GM19193 (cell line): Measurements from ENCODE around the gene THSD4.

Experiments used
- POLR2A ChIP-seq: IDR thresholded peaks from 4 replicates; pipeline ENCODE4 v1.6.1; 2011; ENCODE audit not compliant: insufficient read depth, insufficient read length; ENCODE audit errors: extremely low read depth

The THSD4 gene

DNA sequence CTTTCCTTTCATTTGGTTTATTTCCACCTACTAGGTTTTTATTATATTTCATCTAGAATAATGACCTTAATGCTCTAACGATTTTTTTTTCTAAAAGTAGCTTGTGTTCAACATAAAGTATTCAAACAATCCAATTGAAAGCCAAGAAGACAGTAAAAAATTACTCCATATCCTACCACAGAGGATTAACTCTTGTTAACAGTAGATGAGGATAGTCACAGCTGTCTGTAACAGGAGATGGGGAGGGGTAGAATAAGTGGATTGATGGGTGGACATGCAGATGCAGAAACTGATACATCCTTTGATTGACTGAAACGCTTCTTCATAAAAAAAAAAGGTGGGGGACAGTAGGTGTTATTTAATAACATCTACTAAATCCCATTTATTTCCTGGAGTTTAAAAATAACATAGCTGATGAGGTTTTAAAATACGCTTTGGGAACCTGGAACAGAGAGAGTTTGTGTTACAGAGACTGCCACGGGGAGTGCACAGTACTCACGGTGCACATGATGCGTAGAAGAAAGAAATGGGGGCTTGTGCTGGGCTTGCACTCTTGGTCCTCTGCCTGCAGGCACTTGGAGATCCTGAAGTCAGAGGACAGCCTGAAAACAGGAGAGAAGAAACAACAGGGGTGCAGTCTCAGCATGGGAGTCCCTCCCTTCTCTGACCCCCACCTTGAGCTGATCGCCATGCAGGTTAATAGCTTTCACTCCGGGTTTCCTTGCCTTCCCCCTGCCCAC is 226.7 kb downstream of the THSD4 start:
- no peak for TF ChIP-seq POLR2A

DNA sequence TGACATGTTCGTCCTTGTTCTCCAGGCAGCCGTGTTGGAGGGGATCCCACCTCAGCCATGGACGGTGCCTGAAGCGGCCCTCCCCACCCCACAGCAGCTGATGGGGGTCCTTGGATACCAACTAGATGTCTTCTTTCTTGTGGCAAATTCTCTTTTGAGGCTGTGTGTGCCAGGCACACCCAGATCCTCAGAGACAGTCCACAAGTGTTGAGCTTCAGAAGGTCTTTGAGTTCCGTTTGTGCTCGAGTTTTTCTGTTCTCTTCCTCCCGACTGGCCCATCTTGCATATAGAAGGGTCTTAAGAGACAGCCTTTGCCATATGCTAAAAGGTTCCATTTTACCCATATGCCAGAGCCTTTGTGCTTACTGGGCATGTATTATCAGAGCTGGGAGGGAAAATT is 227.4 kb downstream of the THSD4 start:
- no peak for TF ChIP-seq POLR2A

DNA sequence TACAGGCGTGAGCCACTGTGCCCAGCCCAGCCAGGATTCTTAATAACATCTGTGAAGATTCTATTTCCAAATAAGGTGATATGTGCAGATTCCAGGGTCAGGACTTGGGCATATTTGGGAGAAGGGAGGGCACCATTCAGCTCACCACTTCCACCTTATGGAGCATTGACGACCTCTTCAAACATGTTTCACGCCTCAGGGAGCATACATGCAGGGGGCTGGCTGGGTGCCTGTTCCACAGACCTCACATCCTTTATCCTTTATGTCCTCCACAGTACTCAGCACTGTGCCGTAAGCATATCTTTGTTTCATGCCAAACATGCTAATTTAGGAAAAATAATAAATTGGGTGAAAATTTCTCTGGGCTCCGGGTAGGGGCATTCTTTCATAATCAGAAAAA is 229.0 kb downstream of the THSD4 start:
- no peak for TF ChIP-seq POLR2A

DNA sequence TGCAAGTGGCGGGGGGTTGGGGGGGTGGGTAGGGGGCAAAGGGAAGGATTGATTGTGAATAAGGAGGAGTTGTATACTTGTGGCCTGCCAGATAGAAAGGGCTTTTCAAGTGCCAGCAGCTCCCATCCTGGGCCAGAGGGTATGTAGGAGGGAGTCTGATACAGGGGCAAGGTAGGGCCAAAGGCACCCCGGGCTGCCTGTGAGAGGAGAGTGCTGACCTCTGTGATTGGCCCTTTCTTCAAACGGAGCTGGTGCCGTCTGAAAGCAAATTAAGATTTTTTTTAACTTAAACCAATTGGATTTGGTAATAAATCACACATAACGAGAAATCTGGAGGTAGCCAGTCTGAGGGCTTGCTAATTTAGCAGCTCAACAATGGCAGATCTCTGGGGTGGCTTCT is 229.9 kb downstream of the THSD4 start:
- no peak for TF ChIP-seq POLR2A

DNA sequence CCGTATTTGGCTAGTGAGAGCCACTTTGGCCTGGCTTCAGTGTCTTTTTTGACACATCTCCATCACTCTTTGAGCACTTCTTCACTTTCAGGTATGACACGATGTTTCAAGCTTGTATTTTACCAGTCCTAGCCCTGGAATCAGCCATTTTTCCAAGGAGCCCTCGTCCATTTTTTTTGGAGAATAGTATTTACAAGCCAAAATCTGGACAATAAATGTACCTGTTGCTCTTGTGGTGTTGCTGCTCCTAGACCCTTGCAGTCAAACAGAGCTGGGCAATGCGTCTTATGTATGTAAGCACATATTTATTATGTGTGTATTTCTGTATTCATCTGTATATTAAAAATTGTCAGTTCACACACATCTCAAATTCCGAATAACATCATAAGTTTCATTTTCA is 231.2 kb downstream of the THSD4 start:
- TF ChIP-seq POLR2A, result no peak

DNA sequence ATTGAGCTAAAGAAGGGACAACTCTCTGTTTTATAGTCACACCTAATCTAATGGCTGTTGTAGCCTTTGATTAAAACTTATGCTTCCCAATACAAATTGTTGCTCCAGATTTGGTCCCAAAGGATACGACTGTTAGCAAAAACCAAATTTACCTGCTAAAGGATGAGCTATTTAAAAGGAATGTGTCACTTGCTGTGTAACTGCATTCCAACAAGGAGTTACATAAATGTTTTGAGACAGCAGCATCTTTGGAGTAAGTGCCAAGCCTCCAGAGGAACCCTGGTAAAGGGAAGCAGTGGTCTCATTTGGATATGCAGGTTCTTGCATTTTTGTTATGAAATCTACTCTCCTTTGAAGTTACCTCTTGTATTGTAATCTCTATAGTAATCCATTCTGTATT is 233.3 kb downstream of the THSD4 start:
- TF ChIP-seq POLR2A, result no peak

DNA sequence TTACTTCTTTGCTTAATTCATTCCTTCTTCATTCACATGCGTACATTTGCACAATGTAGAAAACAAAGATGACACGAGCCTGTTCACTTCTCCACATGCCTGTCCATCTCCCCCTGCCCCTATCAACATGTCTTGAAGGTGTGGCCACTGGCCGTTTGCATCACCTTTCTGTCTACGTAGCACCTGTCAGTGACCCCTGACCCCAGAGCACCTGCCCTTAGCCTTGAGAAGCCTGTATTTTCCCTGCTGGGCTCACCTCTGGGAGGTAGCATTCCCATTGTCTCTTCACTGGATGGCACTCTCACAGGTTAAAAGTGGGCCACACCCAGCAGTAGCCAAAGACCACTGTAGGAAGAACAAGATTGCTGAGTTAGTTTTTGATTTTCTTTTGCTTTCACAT is 234.1 kb downstream of the THSD4 start:
- TF ChIP-seq POLR2A, result no peak

DNA sequence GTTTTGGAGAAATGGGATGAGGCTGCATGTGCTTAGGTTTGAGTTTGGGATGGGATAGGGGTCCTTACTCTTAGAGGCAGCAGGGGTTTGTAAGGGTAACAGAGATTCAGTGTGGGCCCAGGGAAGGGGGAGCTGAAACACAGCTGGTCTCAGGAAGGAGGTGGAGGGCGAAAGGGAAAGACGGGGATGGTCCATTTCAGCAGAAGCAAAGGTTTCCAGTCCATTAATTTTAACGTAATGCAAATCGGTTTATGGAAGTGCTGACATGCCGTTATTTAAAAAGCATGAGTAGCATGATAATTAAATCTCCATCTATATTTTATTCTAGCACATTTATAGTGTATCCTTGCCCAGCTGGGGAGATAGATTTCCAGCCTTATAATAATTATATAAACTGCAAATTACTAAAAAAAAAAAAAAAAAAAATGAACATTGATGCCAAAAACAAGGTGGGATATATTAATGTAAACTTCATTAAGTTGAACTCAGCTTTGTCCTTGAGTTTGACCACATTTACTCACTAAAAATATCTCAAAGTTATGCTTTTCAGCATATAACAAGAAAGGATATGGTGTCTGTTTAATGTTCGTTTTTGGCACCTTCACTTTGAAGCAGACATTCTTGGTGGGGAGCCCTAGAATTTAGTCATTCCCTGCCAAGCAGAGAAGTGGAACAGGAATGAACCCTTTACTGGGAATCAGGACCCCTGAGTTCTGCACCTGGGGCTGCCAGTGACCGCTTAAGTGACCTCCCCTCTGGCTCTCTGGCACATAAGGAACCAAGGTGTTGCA is 234.7 kb downstream of the THSD4 start:
- no peak for TF ChIP-seq POLR2A

DNA sequence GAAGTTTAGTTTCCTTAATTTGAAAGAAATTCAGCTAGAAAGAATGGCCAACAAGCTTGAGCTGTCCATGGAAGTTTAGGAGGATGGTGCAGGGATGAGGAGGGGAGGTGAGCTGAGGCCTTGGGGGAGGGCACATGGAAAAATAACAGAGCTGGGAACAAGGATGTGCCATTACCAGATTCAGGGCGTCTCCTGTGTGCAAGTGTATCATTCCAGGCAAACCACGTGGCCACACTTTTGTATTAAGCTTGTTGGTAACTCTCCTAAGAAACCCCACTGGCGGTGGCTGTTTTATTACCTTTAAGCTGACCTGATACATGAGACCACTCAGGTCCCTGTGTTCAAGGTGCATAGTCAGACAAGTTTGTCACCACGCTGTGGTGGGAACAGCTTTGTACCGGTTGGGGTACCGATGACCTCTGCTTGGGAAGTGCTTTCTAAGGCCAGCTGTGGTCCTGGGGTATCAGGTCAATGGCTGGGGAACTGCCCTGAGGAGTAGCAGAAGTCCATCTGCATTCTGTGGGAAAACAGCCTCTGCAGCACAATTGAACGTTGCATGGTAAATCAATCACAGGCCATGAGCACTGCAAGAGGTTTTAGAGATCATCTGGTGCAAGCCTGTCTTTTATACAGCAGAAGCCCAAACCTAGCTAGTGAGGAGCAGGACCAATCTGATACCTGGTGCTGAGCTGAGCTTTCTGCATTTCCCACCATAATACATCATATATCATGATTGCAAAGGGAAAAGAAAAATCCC is 235.5 kb downstream of the THSD4 start:
- TF ChIP-seq POLR2A, result no peak

DNA sequence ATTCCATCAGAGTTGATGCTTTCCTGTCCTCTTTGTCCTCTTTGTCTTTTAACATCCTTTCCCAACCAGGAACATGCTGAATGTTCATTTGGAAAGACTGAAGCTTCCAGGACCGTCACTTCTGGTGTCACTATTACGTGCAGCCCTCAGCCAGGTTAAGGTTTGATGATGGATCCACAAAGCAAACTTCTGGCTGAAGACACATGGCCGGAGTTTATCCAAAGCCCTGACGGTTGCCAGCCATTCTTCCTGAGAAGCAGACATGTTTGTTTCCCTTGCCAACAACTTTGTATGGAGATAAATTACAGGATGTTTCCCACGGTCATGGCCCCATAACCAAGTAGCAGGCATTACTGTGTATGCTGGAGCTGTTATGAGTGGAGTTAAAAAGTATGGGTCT is 236.9 kb downstream of the THSD4 start:
- no peak for TF ChIP-seq POLR2A

DNA sequence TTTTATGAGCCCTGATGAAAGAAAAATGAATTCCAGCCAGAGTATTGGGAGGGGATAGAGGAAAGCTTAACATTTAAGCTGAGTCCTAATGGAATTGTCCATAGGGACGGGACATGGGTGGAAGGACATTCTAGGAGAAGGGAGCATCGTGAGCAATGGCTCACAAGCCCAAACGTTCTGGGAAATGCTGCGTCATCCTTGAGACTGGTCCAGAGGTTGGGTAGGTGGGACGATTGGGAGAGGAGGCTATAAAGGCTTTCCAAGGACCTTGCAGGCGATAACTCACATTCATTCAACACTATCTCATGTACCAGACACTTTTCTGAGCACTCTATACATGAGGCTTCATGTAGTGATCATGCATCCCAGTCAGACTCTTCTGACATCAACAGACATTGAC is 237.5 kb downstream of the THSD4 start:
- TF ChIP-seq POLR2A, result no peak

DNA sequence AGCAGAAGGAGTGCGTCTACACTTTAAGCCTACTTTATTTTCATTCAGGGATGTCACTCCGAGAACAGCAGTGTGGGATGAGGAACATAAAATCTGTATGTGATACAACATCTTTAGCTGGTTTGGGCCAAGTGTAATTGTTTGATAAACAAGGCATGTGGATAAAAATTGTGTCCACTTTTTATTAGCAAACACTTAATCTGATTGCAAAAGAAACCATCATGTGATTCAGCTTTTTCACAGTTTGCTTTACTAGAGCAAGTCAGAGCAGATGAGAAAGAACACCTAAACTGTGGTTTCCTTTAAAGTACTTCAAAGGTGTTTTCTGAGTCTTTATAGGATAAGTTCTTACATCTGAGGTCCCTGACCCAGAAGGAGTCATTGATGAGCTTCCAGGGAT is 237.9 kb downstream of the THSD4 start:
- TF ChIP-seq POLR2A, result no peak

DNA sequence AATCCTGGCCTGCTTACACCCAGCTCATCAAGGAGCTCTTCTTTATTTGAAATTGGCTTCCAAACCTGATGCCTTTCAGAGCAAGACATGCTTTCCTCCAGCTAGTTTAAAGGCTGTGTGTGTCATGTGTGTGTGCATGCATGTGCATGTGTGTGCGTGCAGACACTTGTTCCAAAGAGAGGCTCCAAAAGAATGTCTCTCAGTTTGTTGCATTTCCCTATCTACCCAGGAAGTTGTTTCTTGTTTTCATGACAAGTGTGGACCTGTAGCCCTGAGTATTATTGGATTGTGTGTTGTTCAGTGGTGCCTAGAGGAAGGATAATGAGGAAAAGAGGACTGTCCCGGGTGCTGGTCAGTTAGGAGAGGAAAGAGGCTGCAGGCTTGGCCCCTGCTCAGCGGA is 240.0 kb downstream of the THSD4 start:
- TF ChIP-seq POLR2A, result no peak

DNA sequence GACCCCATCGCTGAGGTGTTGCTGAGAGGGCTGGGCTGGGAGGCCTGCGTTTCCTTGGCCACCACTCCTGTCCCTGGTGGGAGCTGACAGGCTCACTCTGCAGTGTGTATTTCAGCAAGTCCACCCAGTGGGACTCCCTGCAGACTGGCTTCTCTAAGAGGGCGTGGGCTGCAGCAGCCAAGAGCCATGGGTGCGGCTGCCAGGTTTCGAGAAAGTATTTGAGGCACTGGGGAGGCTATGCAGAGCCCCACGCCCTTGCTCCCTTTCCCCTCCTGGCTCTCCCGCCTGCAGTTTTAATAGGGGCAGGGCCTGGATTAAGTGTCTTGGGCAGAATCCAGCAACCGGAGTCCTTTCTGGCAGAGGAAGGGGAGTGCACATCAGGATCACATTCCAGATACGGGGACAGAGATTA is 242.1 kb downstream of the THSD4 start:
- no peak for TF ChIP-seq POLR2A

DNA sequence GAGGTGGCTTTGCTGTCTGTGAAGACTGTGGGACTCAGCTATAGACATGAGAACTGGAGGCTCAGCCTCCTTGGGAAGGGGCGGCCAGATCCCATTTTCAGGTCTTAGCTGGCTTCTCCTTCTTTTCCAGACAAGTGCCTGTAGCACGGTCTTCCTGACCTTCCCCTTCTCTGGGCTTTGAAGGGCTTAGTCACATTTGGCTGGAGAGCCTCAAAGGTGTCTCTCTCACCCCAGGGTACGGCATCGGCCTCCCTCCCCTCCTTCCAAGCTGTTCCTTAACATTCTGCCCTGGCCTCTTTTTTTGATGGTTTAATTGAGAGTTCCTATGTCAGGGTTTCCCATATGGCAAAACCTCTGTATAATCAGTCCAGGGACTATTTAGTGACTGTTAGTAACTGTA is 242.7 kb downstream of the THSD4 start:
- TF ChIP-seq POLR2A, result no peak
